Stimulated activated CD4-positive, alpha-beta T cell treated with anti-CD3 and anti-CD28 coated beads, Interleukin-1b, Interleukin-23, amount 100 ng/mL, for 1 hour (primary cell): ENCODE data around the gene CRYL1.

Experiments
- DNase-seq, 2 donors: peaks; one replicate each; pipeline ENCODE4 v3.0.0-alpha.2; 2020; ENCODE audit warnings: low read depth in 2 of 2

Gene CRYL1

GRCh38 chr13:20399961-20400360, 125.7 kb downstream of the CRYL1 start:
- DNase-seq: no peak

- DNase-seq: no peak
These were observed 126.1 kb downstream of the CRYL1 start for GRCh38 chr13:20399515-20399914.

- DNase-seq: no peak
These were observed 127.2 kb downstream of the CRYL1 start for GRCh38 chr13:20398459-20398858.

GRCh38 chr13:20397896-20398295, 127.8 kb downstream of the CRYL1 start:
- no peak for DNase-seq

GRCh38 chr13:20395061-20395916, 130.4 kb downstream of the CRYL1 start:
- no peak for DNase-seq

- no peak for DNase-seq
These were observed 131.2 kb downstream of the CRYL1 start for GRCh38 chr13:20394506-20394905.

- DNase-seq: no peak
These were observed 131.5 kb downstream of the CRYL1 start for GRCh38 chr13:20394169-20394501.

GRCh38 chr13:20393273-20394168, 132.1 kb downstream of the CRYL1 start:
- DNase-seq: no peak

GRCh38 chr13:20392530-20392929, 133.1 kb downstream of the CRYL1 start:
- no peak for DNase-seq

GRCh38 chr13:20391597-20392452, 133.8 kb downstream of the CRYL1 start:
- no peak for DNase-seq

DNA sequence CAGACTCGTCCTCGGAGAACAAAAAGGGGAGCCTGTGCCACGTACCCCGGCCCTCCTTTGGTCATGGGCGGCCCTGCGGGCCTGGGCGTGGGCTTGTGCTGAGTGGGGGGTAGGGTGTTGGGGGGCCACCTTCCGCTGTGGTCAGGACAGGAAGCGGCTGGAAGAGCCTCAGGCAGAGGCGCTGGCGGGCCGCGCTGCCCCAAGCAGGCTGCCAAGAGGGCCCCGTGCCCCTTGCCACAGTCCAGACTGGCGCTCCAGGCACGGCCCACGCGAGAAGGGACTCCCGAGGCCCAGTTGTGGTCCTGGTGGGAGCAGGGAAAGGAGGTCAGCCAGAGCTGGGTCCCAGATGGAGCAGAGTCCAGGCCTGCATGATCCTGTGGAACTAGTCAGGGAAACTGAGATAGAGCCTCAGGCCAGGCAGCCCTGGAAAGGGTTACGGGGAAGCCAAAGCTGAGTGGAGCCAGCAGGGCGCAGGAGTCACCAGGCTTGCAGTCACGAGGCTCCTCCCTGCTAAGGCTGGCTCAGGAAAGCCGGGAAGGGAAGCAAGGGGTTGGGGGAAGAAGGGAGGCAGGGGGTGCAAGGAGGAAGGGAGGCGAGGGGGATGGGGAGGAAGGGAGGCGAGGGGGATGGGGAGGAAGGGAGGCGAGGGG, 135.0 kb downstream of the CRYL1 start:
- DNase-seq: no peak

- DNase-seq: no peak
These were observed 135.7 kb downstream of the CRYL1 start for GRCh38 chr13:20389696-20390525.

- no peak for DNase-seq
These were observed 137.5 kb downstream of the CRYL1 start for GRCh38 chr13:20388184-20388583.

DNA sequence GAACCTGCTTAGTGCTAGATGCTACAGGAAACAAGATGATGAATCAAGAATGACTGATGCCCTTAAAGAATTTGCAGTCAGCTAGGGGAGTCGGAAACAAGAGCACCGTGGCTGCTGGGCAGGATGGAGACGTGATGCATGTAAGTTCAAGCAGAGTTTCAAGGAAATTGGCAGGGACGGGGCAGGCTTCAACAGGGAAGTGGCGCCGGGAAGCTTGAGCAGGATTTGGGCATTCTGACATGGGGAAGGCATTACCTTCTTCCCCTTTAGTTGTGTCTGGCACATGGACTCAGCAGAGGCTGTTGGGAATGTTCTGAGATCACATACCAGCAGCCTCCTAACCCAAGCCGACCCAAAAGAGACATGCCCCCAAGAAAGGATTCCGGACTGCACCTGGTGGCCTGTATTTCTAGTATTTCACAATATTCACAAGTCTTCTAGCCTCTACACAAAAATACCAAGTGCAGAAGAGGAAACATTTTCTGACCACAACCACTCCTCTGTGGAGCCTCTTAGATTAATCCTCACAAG, 138.2 kb downstream of the CRYL1 start:
- DNase-seq: no peak

DNA sequence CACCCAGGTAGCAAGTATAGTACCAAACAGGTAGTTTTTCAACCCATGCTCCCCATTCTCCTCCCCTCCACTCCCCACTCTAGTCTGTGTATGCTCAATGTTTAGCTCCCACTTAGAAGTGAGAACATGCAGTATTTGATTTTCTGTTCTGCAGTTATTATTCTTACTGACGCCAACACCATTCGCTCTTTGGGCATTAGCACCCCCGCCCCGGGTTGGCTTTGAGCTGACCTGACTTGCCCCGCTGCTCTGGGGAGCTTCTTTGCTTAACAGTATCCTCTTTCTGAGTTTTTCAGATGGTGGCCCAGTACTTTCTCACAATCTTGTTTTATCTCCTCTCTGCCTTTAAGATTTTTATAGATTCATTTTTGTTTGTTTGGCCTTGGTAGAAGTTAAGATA, 138.7 kb downstream of the CRYL1 start:
- DNase-seq: no peak

DNA sequence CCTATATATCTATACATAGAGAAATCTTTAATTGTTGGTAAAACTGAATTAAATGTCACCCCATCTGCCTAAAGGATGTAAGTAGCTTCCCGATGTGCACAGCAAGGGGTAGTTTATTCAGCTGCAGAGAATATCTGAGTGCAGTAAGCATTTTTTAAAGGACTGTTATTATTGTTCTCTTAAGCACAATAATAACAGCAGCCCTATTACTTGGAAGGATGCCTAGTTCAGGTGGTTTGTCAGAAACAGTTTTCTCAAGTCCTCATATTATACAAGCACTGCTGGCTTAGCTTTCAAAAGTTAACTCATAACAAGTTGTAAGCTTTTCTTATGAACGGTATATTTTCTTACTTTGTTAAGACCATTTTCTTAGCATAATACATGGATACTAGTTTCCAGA, 142.6 kb downstream of the CRYL1 start:
- DNase-seq: no peak

- DNase-seq: no peak
These were observed 144.3 kb downstream of the CRYL1 start for GRCh38 chr13:20381401-20381800.

DNA sequence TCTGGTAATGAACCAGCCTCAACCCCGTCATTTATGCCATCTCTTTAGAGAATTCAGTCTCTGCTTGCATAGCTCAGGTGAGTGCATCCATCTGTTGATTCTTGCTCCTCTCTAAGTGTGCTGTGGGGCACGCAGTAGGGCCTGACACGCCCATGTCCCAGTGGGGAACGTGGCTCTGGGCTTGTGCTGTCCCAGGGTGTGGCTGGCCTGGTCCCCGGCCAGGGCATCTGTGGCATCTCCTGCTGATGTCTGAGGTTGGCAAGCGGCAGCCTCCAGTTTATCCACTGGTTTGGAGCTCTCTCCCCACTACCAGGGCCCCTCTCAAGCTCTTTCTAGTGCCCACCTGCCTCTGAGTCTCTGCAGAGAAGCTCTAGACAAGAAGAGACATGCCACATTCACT, 146.9 kb downstream of the CRYL1 start:
- DNase-seq: no peak

DNA sequence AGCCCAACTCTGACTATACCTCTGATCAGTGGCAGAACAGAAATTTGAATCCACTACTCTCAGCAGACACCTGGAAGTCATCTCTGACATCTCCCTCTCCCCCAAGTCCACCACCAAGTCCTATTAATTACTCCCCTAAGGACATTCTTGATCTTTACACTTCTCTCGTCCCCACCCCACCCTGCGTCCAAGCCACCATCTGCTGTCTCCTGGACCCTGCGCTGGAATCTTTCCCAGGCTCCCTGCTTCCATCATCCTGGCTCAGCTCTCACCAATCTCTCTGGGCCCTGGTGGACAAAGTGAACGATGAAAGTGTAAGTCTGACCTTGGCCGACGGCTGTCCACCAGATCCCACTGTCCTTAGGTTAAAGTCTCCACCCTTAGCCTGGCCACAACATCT, 147.9 kb downstream of the CRYL1 start:
- DNase-seq: no peak

GRCh38 chr13:20375871-20376270, 149.8 kb downstream of the CRYL1 start:
- no peak for DNase-seq
